ENCODE measurements around the gene POU2F3.

Gene POU2F3

GRCh38 chr11:120210626-120211521, 29.1 kb upstream of the POU2F3 start, which contains the start of gene OAF:
Gene OAF, plus strand, starts transcription at chr11:120211032. Its CDS starts 248 bp downstream, at chr11:120211280.
- peak; percentile 8 to 22 (median 12) for DNase-seq (ENCODE audit: low read depth in 3 of 3, low spot score in 1 of 3)

DNA sequence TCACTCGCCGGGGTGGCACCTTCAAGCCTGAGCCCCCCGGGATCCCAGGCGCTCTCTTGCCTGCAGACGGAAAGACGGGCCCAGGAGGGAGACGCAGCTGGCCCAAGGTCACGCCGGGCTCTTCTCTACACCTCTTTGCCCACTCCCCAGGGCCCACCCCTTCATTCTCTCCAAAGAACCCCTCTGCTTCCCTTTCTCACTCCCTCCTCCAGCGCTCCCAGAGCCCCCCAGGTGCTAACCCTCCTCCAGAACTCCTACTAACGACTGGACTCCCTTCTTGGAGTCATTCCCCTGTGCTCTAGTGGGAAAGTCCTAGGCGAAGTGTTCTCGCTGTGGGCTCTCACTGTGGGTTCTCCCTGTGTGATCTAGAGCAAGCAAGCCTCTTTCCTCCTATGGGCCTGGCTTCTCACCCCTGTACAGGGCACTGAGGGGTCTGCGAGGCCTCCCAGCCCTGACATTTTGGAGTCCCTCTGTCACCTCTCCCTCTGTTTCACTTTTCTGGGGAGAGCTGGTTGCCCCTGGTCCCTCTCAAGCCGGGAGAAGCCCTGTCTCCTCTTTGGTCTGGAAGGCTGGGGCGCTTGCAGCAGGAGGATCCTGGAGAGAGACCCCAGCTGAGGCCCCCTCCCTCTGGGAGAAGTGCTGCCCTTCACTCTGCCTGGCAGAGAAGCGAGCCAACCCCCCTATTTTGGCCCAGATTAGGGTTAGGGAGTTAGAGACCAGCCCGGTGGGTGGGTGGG, 28.2 kb upstream of the POU2F3 start:
- no peak for DNase-seq (ENCODE audit: low read depth in 3 of 3, low spot score in 1 of 3)

- no peak for DNase-seq (ENCODE audit: low read depth in 3 of 3, low spot score in 1 of 3)
These were observed 27.6 kb upstream of the POU2F3 start for GRCh38 chr11:120212259-120212878.

DNA sequence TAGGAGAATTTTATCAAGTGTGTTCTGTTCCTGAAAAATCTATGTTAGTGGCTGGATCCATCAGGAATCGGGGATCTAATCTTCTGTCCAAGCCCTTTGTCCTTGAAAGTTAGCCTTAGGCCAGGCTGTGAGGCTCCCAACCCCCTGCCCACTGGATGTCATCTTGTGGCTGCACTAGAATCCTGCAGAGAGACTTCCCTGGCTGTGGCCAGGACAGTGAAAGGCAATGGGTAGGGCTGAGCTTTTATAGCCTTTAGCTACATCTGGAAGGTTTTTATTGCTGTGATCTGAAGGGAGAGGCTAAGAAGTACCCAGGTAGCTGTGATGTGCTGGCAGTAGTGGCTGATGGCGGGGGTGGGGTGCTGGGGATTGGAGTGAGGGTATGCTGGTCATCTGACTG, 27.0 kb upstream of the POU2F3 start:
- DNase-seq (ENCODE audit: low read depth in 3 of 3, low spot score in 1 of 3), result no peak

- no peak for DNase-seq (ENCODE audit: low read depth in 3 of 3, low spot score in 1 of 3)
These were observed 25.4 kb upstream of the POU2F3 start for GRCh38 chr11:120214581-120214980.

DNA sequence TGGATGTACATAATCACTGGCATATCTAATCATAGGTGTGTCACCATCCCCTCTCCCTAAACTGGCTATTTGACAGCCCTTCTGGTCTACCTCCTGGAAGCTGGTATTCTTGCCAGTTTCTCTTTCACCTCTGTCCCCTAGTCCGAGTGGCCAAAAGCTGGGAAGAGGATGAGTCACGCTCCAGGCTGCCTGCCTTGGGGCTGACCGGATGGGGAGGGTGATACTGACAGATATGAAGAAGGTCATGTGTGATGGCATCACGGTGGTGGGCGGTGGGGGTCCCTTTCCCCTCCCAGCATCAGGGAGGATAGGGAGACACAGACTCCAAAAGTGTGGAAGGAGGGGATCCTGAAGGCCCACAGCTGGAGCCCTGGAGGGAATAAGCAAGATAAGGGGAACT, 24.3 kb upstream of the POU2F3 start:
- no peak for DNase-seq (ENCODE audit: low read depth in 3 of 3, low spot score in 1 of 3)

DNA sequence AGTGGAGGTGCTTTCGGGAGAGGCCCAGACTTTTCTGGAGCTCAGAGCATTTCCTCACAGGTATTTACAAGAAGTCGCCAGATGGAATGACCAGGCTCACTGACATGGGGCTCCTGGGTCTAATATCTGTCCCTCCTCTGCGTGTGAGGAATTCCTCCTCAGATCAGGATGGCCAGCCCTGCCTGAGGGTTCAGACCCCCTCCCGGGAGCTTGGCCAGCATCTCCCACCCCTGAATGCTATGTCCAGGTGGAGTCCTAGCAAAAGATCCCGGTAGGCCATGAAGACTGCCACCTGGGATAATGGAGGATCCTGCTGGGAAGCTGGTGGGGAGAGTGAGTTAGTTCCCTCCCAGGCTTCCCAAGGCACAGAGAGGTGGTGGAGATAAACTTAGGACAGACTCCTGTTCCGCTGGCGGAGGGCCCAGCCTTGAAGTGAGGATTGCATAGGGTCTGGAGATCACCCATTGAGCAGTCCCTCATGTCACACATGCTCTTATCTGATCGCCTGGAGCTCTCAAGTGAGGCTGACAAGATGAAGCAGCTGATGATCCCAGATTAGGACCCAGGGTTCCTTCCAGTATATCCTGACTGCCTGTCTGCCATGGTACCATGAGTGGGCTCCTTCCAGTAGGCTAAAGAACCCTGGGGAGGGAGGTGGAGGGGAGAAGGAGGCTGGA, 23.4 kb upstream of the POU2F3 start:
- no peak for DNase-seq (ENCODE audit: low read depth in 3 of 3, low spot score in 1 of 3)

- DNase-seq (ENCODE audit: low read depth in 3 of 3, low spot score in 1 of 3), result no peak
These were observed 22.4 kb upstream of the POU2F3 start for GRCh38 chr11:120217526-120217925.

- DNase-seq (ENCODE audit: low read depth in 3 of 3, low spot score in 1 of 3), result no peak
These were observed 21.8 kb upstream of the POU2F3 start for GRCh38 chr11:120217941-120218694.

DNA sequence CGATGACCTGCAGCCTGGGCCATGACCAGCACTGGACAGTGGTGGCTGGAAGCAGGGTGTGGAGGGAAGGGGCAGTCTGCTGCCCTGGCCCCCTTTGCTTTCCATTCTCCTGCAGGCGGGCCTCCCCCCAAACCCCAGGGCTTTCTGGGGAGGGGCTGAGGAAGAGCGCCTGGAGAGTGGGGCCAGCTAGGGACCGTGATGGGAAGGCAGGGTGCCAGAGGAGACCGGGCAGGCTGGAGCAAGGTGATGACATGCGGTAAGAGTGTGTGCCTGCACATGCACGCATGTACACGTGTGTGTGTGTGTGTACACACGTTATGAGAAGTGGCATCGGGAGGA, 21.3 kb upstream of the POU2F3 start:
- DNase-seq (ENCODE audit: low read depth in 3 of 3, low spot score in 1 of 3), result no peak

- no peak for DNase-seq (ENCODE audit: low read depth in 3 of 3, low spot score in 1 of 3)
These were observed 20.6 kb upstream of the POU2F3 start for GRCh38 chr11:120219232-120219937.

DNA sequence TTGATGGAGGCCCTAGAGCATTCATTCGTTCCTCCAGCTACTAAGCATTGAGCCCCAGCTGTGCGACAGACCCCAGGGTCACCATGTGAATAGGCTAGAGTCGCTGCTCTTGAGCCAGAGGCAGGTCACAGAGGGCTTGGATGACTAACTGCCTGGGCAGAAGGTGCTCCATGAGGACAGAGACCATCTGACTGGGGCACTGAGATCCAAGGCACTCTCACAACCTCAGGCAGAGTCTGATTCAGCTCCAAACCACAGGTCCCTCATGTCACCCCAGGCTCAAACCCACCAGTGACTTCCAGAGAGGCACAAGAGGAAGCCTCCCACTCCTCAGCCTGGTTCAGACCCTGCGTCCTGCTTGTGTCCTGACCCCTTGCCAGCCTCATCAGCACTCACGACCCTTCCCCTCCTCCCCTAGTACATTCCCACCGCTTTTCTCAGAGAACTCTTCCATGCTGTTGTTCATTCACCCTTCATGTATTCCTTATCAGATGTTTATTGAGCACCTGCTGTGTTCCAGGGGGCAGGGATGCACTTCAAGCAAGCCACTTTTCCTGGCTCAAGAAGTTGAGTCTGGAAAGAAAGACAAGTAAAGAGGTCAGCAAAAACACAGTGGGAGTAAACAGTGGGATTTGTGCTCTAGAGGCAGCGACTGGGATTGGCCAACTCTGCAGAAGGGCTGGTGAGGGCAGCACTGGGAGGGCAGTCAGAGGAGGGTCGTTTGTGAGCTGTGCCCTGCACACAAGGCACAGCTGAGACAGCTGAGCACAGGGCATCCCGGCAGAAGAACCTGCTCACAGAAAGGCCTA, 19.8 kb upstream of the POU2F3 start:
- no peak for DNase-seq (ENCODE audit: low read depth in 3 of 3, low spot score in 1 of 3)

GRCh38 chr11:120220747-120221037, 19.2 kb upstream of the POU2F3 start:
- DNase-seq (ENCODE audit: low read depth in 3 of 3, low spot score in 1 of 3), result no peak

- no peak for DNase-seq (ENCODE audit: low read depth in 3 of 3, low spot score in 1 of 3)
These were observed 18.7 kb upstream of the POU2F3 start for GRCh38 chr11:120221115-120221752.

DNA sequence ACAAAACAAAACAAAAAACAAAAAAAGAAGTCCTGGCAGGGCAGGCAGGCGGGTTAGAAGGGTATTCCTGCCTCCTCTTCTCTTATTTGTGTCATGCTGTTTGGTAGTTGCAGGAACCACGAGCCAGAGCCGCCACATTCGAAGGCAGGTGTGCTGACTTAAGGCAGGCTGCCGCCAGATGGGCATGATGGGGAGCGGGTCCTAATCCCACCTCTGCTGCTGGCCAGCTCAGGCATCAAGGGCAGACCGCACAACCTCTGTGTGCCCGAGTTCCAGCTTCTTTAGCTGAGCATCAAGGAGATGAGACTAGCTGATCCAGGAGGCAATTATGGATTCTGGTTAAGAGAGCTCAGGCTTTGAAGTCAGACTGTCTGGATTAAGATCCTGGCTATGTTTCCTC, 17.0 kb upstream of the POU2F3 start:
- no peak for DNase-seq (ENCODE audit: low read depth in 3 of 3, low spot score in 1 of 3)

DNA sequence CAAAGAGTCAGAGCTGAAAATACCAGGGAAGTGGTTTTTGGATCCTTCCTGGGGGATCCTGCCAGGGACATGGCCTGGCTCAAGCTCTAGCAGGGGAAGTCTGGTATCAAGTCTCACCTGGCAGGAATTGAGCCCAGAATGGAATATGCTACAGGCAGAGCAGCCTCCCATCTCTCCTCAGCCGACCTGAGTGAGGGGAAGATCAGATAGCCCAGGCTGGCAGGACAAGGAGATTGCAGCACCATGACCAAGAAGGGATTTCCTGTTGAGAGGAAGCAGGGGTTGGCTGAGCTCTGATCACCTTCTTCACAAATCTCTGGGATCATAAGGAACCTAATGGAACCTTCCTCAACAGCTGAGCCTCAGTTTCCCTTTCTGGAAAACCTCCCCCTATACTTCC, 16.1 kb upstream of the POU2F3 start:
- no peak for DNase-seq (ENCODE audit: low read depth in 3 of 3, low spot score in 1 of 3)

DNA sequence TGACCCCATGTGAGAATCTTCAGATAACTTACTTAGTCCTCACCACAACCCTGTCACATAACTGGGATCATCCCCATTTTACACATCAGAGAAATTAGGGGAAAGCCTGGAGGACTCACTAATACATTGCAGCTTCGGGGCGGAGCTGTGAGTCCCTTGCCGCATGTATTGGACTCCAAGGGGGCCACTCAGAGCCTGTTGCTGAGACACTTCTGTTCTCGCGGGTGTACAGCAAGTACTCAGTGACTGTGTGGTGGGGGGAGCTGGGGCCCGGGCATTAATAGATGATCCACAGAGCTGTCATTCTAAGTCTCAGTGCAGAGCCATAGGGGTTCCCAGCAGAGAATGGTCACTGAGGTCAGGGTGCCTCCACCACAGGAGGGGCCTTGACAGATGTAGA, 15.6 kb upstream of the POU2F3 start:
- DNase-seq (ENCODE audit: low read depth in 3 of 3, low spot score in 1 of 3), result no peak

DNA sequence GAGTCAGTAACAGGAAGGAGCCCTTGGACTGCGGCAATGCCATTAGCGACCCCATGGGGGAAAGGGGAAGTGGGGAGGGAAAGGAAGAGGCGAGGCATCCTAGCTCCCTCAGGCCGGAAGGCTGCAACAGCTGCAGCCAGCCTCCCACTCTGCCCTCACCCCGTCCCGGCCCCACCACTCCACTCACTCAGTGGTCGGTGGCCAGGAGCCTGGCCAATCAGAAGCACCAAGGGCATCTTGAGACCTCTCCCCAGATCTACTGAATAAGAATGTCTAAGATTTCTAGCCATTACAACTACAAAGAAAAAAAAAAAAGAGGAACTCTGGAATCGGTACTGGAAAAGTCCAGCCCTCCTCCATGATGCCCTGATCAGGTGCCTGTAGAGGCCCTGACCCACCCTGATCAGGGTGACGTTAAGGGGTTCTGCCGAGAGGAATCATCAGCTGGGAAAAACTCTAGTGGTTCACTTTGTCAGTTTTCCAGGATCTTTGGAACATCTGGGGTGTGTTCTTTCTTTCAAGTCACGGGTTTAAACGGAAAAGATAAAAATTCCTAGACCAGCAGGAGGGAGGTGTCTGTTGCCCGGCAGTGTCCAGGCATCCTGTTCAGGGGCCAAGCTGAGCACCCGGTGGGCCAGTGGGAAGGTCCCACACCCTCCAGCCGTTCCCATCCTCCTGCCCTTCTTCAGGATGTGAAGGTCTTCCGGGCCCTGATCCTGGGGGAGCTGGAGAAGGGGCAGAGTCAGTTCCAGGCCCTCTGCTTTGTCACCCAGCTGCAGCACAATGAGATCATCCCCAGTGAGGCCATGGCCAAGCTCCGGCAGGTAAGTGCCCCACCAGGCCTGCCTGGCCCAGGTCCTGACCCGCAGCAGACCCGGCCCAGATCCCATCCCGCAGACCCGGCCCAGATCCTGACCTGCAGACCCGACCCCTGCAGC, 14.7 kb upstream of the POU2F3 start:
- DNase-seq (ENCODE audit: low read depth in 3 of 3, low spot score in 1 of 3), result no peak
